Measurements from ENCODE around the gene RAB11A. TPM values are rescaled to one million over a fixed set of nuclear protein-coding genes. Genes with fewer than 3 reads are reported as not detected.
"Not testable (repeated sequence)": the region's sequence is repeated elsewhere in the genome, so short reads cannot be mapped to it uniquely, and the experiment has no call there.

The RAB11A gene
- total RNA-seq, 1 donor from 2014 or later = 147 TPM

GRCh38 chr15:65839985-65840384 is 29.3 kb upstream of the RAB11A start:
- intact Hi-C loops (cut with DNase I) = no loop called here
- no peak for DNase-seq (ENCODE audit: low spot score)

- no peak for DNase-seq (ENCODE audit: low spot score)
- intact Hi-C loops (cut with DNase I) = no loop called here
These were observed 28.0 kb upstream of the RAB11A start for GRCh38 chr15:65841121-65841930.

GRCh38 chr15:65845826-65846519 is 23.3 kb upstream of the RAB11A start:
- intact Hi-C loops (cut with DNase I) = no loop called here
- DNase-seq (ENCODE audit: low spot score) = no peak

DNA sequence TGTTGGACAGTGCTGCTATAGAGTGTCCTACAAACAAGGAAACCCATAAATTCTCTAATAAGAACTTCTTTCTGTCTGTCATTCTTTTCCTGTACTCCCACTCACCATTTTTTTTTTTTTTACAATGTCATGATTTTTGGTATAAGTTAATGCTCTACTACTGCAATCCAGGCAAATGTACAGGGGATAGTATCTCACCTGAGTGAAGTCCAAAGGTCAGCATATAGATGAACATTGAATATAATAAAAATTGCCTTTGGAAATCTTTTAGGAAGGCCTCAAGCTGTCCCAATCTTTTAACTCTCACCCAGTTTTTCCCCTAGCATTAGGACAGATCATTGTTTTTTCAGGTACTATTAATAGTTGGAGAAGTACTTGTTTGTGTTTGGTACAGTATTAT is 21.3 kb upstream of the RAB11A start:
- DNase-seq (ENCODE audit: low spot score) = no peak
- intact Hi-C loops (cut with DNase I) = no loop called here

GRCh38 chr15:65851981-65852380 is 17.3 kb upstream of the RAB11A start:
- DNase-seq (ENCODE audit: low spot score) = no peak
- intact Hi-C loops (cut with DNase I) = no loop called here

- intact Hi-C loops (cut with DNase I) = loop anchor here (5.0 kb wide), 1 partner anchor 220 kb away; no protein-coding TSS in a partner anchor
- DNase-seq (ENCODE audit: low spot score) = peak; percentile 78
These were observed 12.4 kb upstream of the RAB11A start for GRCh38 chr15:65856821-65857455.

- DNase-seq (ENCODE audit: low spot score) = no peak
- intact Hi-C loops (cut with DNase I) = loop anchor here (5.0 kb wide), 1 partner anchor 221 kb away; no protein-coding TSS in a partner anchor
These were observed 11.4 kb upstream of the RAB11A start for GRCh38 chr15:65857718-65858402.

DNA sequence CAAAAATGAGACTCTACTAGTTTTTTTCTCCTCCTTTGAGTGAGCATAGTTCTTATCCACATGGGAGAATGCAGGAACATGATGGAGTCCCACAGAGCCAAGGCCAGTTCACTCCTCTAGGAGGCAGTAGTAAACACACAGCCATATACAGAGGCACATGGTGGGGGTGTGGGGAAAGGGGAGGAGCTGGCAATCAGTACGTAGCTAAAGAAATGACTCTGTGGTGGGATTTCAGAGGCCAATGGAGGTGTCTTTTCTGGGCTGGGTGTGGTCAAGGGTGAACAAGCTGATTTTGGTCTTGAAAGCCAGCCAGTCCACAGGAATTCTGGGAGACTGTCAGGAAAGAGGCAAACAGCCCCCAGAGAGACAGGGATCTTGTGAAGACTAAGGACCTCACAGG is 6.6 kb upstream of the RAB11A start:
- DNase-seq (ENCODE audit: low spot score) = no peak
- intact Hi-C loops (cut with DNase I) = no loop called here

DNA sequence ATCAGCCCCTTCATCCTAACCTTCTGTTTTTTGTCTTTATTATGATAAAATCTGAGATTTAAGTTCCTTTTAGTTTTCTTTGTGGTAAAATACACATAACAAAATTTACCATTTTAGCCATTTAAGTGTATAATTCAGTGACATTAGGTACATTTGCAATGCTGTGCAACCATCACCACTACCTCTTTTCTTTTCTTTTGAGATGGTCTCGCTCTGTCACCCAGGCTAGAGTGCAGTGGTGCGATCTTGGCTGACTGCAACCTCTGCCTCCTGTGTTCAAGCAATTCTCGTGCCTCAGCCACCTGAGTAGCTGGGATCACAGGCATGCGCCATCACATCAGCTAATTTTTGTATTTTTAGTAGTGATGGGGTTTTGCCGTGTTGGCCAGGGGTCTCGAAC is 6.2 kb upstream of the RAB11A start:
- DNase-seq (ENCODE audit: low spot score) = no peak
- intact Hi-C loops (cut with DNase I) = no loop called here

- intact Hi-C loops (cut with DNase I) = no loop called here
- no peak for DNase-seq (ENCODE audit: low spot score)
These were observed 2.0 kb upstream of the RAB11A start for GRCh38 chr15:65867244-65867643.

GRCh38 chr15:65867933-65868332 is 1.4 kb upstream of the RAB11A start:
- DNase-seq (ENCODE audit: low spot score); intact Hi-C loops (cut with DNase I): not testable (repeated sequence)

DNA sequence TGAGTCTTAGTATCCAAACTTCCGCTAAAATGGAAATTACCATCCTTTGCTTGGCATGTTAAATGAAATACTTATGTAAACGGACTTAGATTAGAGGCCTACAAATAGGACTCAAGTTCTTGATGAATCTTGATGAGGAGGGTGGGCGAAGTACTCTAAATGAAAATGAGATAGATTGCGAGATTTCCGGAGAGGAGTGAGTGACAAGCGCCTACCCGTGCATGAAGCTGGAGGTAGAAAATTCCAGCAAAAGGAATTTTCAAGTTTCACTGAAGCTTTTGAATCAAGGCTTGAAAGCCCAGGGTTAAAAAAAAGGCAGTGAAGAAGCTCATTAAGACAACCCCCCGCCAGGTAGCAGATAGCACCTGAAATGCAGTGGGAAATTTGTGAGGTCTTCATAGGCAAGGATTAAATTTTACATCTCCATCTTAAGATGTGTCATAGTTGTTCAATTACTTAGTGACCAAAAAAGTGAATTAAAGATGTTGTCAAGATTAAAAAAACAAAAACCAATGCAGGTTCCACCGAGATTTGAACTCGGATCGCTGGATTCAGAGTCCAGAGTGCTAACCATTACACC is 655 bp upstream of the RAB11A start:
- intact Hi-C loops (cut with DNase I) = no loop called here
- DNase-seq (ENCODE audit: low spot score) = no peak

GRCh38 chr15:65869954-65870871 is 922 bp downstream of the RAB11A start:
- intact Hi-C loops (cut with DNase I) = no loop called here
- peak; percentile 82 for DNase-seq (ENCODE audit: low spot score)

GRCh38 chr15:65870889-65871533 is 1.7 kb downstream of the RAB11A start:
- intact Hi-C loops (cut with DNase I) = no loop called here
- no peak for DNase-seq (ENCODE audit: low spot score)

GRCh38 chr15:65871886-65872285 is 2.6 kb downstream of the RAB11A start:
- intact Hi-C loops (cut with DNase I) = not testable (repeated sequence)

GRCh38 chr15:65872596-65872995 is 3.3 kb downstream of the RAB11A start:
- DNase-seq (ENCODE audit: low spot score); intact Hi-C loops (cut with DNase I): not testable (repeated sequence)

More at GRCh38 chr15:65871886-65872285, 2.6 kb downstream of the RAB11A start:
- not testable (repeated sequence) for DNase-seq (ENCODE audit: low spot score)

- no peak for DNase-seq (ENCODE audit: low spot score)
- intact Hi-C loops (cut with DNase I) = no loop called here
These were observed 4.0 kb downstream of the RAB11A start for GRCh38 chr15:65873256-65873655.

GRCh38 chr15:65875458-65875857 is 6.2 kb downstream of the RAB11A start:
- intact Hi-C loops (cut with DNase I) = no loop called here
- DNase-seq (ENCODE audit: low spot score) = no peak

Measured in cardiac septum (tissue), 1 donor.